NB4 (cell line): ENCODE results near the gene GBF1.

Source experiments
- POLR2A ChIP-seq: IDR thresholded peaks from 2 replicates; pipeline ENCODE4 v1.6.1; 2011; ENCODE audit warnings: mild to moderate bottlenecking; ENCODE audit not compliant: insufficient read length; ENCODE audit errors: extremely low read depth
- TF ChIP-seq, protein P1 (sequence below): IDR thresholded peaks from one replicate; pipeline ENCODE4 v1.5.1; 2012; ENCODE audit warnings: low read depth, low read length
- TF ChIP-seq, protein P2 (sequence below): IDR thresholded peaks from 2 replicates; pipeline ENCODE4 v1.6.1; 2011; ENCODE audit warnings: low read depth, low read length

DNA sequence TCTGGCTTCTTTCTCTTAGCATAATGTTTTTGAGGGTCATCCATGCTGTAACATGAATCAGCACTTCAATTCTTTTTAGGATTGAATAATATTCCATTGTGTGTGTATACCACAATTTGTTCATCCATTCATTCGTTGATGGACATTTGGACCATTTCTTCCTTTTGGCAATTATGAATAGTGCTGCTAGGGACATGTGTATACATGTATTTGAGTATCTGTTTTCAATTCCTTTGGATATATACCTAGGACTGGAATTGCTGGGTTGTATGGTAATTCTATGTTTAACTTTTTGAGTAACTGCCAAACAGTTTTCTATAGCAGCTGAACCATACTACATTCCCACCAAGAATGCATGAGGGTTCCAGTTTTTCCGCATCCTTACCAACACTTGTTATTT lies 39.2 kb downstream of the GBF1 start:
- no peak for TF ChIP-seq POLR2A
- TF ChIP-seq, protein P1, sequence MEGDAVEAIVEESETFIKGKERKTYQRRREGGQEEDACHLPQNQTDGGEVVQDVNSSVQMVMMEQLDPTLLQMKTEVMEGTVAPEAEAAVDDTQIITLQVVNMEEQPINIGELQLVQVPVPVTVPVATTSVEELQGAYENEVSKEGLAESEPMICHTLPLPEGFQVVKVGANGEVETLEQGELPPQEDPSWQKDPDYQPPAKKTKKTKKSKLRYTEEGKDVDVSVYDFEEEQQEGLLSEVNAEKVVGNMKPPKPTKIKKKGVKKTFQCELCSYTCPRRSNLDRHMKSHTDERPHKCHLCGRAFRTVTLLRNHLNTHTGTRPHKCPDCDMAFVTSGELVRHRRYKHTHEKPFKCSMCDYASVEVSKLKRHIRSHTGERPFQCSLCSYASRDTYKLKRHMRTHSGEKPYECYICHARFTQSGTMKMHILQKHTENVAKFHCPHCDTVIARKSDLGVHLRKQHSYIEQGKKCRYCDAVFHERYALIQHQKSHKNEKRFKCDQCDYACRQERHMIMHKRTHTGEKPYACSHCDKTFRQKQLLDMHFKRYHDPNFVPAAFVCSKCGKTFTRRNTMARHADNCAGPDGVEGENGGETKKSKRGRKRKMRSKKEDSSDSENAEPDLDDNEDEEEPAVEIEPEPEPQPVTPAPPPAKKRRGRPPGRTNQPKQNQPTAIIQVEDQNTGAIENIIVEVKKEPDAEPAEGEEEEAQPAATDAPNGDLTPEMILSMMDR, result no peak
- TF ChIP-seq, protein P2, sequence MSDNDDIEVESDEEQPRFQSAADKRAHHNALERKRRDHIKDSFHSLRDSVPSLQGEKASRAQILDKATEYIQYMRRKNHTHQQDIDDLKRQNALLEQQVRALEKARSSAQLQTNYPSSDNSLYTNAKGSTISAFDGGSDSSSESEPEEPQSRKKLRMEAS, result no peak
